ENCODE results near the gene KCNC1. TPM values are rescaled to one million over a fixed set of nuclear protein-coding genes. Genes with fewer than 3 reads are reported as not detected.

Gene KCNC1
- total RNA-seq, 1 donor from 2014 or later, result not detected

- DNase-seq (ENCODE audit: low spot score), result no peak
- Mint-ChIP-seq H3K27ac (no peak overlapping the region), H3K4me1 (ENCODE audit: low read depth) (no peaks in the 10 kb centered on the region), H3K9me3 (no peaks in the 10 kb centered on the region), H3K36me3 (ENCODE audit: low read depth) (no peaks in the 10 kb centered on the region), H3K4me3 (ENCODE audit: low read depth) (no peak overlapping the region), H3K27me3 (ENCODE audit: low read depth) (no peaks in the 10 kb centered on the region)
- intact Hi-C loops (cut with micrococcal nuclease), result no loop called here
Measured at GRCh38 chr11:17777086-17777737, 42.6 kb downstream of the KCNC1 start.

GRCh38 chr11:17777738-17778091, 43.1 kb downstream of the KCNC1 start:
- Mint-ChIP-seq H3K9me3 (no peaks in the 10 kb centered on the region), H3K27ac (no peak overlapping the region), H3K4me1 (ENCODE audit: low read depth) (no peaks in the 10 kb centered on the region), H3K27me3 (ENCODE audit: low read depth) (no peaks in the 10 kb centered on the region), H3K36me3 (ENCODE audit: low read depth) (no peaks in the 10 kb centered on the region), H3K4me3 (ENCODE audit: low read depth) (no peak overlapping the region)
- no peak for DNase-seq (ENCODE audit: low spot score)
- intact Hi-C loops (cut with micrococcal nuclease), result no loop called here

GRCh38 chr11:17778352-17778751, 43.8 kb downstream of the KCNC1 start:
- intact Hi-C loops (cut with micrococcal nuclease), result no loop called here
- no peak for DNase-seq (ENCODE audit: low spot score)
- Mint-ChIP-seq H3K4me1 (ENCODE audit: low read depth) (no peaks in the 10 kb centered on the region), H3K9me3 (no peaks in the 10 kb centered on the region), H3K27ac (no peak overlapping the region), H3K4me3 (ENCODE audit: low read depth) (no peak overlapping the region), H3K27me3 (ENCODE audit: low read depth) (no peaks in the 10 kb centered on the region), H3K36me3 (ENCODE audit: low read depth) (no peaks in the 10 kb centered on the region)

GRCh38 chr11:17778956-17779860, 44.6 kb downstream of the KCNC1 start:
- intact Hi-C loops (cut with micrococcal nuclease), result no loop called here
- no peaks in the 10 kb centered on the region for H3K9me3 Mint-ChIP-seq
- H3K27me3 Mint-ChIP-seq (ENCODE audit: low read depth), result no peaks in the 10 kb centered on the region
- no peak overlapping the region for H3K4me3 Mint-ChIP-seq (ENCODE audit: low read depth)
- no peaks in the 10 kb centered on the region for H3K36me3 Mint-ChIP-seq (ENCODE audit: low read depth)
- no peaks in the 10 kb centered on the region for H3K4me1 Mint-ChIP-seq (ENCODE audit: low read depth)
- DNase-seq (ENCODE audit: low spot score), result no peak
- H3K27ac Mint-ChIP-seq, result no peak overlapping the region

- intact Hi-C loops (cut with micrococcal nuclease), result no loop called here
- no peaks in the 10 kb centered on the region for H3K27me3 Mint-ChIP-seq (ENCODE audit: low read depth)
- no peaks in the 10 kb centered on the region for H3K9me3 Mint-ChIP-seq
- DNase-seq (ENCODE audit: low spot score), result no peak
- no peak overlapping the region for H3K27ac Mint-ChIP-seq
- H3K4me1 Mint-ChIP-seq (ENCODE audit: low read depth), result no peaks in the 10 kb centered on the region
- no peaks in the 10 kb centered on the region for H3K36me3 Mint-ChIP-seq (ENCODE audit: low read depth)
- H3K4me3 Mint-ChIP-seq (ENCODE audit: low read depth), result no peak overlapping the region
Measured at GRCh38 chr11:17779861-17780594, 45.4 kb downstream of the KCNC1 start.

- Mint-ChIP-seq H3K27ac (no peak overlapping the region), H3K9me3 (no peaks in the 10 kb centered on the region), H3K4me1 (ENCODE audit: low read depth) (no peaks in the 10 kb centered on the region), H3K27me3 (ENCODE audit: low read depth) (no peaks in the 10 kb centered on the region), H3K36me3 (ENCODE audit: low read depth) (no peaks in the 10 kb centered on the region), H3K4me3 (ENCODE audit: low read depth) (no peak overlapping the region)
- no peak for DNase-seq (ENCODE audit: low spot score)
- intact Hi-C loops (cut with micrococcal nuclease), result no loop called here
Measured at GRCh38 chr11:17780668-17781067, 46.1 kb downstream of the KCNC1 start.

DNA sequence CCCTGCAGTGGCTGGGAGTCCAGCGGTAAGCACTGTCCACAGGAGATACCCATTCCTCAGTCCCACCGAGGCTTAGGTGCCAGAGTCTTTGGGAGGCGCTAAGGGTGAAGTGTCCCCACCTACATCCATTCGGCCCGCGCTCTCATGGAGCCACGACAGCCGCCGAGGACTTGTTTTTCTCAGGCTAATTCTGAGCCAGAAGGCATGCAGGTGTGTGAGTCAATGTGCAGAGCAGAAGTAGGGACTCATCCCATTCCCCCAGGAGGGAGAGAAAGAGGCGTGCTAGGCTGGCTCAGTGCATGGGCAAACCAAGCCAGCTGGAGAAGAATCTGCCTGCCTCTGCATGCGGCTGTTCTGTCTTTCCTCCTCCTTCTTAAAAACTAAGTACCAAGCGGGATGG, 46.6 kb downstream of the KCNC1 start:
- no peak for DNase-seq (ENCODE audit: low spot score)
- Mint-ChIP-seq H3K4me3 (ENCODE audit: low read depth) (no peak overlapping the region), H3K27ac (no peak overlapping the region), H3K9me3 (no peaks in the 10 kb centered on the region), H3K27me3 (ENCODE audit: low read depth) (no peaks in the 10 kb centered on the region), H3K36me3 (ENCODE audit: low read depth) (no peaks in the 10 kb centered on the region), H3K4me1 (ENCODE audit: low read depth) (no peaks in the 10 kb centered on the region)
- intact Hi-C loops (cut with micrococcal nuclease), result no loop called here

- no peak for DNase-seq (ENCODE audit: low spot score)
- Mint-ChIP-seq H3K9me3 (no peaks in the 10 kb centered on the region), H3K27me3 (ENCODE audit: low read depth) (no peaks in the 10 kb centered on the region), H3K4me1 (ENCODE audit: low read depth) (no peaks in the 10 kb centered on the region), H3K4me3 (ENCODE audit: low read depth) (no peak overlapping the region), H3K27ac (no peak overlapping the region), H3K36me3 (ENCODE audit: low read depth) (no peaks in the 10 kb centered on the region)
- intact Hi-C loops (cut with micrococcal nuclease), result no loop called here
Measured at GRCh38 chr11:17781626-17782025, 47.0 kb downstream of the KCNC1 start.

GRCh38 chr11:17782145-17782544, 47.6 kb downstream of the KCNC1 start:
- intact Hi-C loops (cut with micrococcal nuclease), result no loop called here
- H3K36me3 Mint-ChIP-seq (ENCODE audit: low read depth), result no peaks in the 10 kb centered on the region
- no peak overlapping the region for H3K4me3 Mint-ChIP-seq (ENCODE audit: low read depth)
- no peaks in the 10 kb centered on the region for H3K27me3 Mint-ChIP-seq (ENCODE audit: low read depth)
- no peak overlapping the region for H3K27ac Mint-ChIP-seq
- no peak for DNase-seq (ENCODE audit: low spot score)
- no peaks in the 10 kb centered on the region for H3K4me1 Mint-ChIP-seq (ENCODE audit: low read depth)
- H3K9me3 Mint-ChIP-seq, result no peaks in the 10 kb centered on the region

DNA sequence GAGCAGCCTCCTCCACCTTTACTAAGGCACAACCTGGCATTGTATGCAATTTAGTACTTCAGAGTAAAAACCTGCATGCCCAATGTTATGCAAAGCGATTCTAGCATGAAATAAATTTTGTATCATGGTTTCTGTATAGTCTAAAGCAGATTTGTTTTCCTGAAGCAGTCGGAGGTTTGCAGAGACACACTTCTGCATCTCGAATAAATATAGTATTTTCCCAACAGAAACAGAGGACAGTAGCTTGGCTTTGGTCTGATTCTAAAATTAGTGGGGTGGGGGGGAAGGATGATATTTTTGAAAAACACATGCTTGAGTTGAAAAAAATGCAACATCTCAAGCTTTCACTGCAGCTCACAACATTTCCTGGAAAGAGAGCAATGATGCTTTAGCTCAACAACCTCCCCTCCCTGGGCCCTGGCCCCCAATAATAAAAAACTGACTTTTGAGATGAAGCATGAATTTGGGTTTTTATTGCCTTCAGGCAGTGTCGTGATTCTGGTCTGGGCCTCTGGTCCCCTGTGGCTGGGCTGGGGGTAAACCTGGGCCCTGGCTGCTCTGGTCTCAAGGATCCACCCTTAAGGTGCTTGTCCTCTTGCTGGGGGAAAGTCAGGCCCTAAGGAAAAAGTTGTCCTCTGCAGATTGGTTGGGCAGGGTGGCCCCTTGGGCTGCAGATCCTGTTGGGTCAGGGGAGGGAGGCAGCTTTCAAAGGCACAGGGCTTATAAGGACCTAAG, 48.2 kb downstream of the KCNC1 start:
- DNase-seq (ENCODE audit: low spot score), result no peak
- no peaks in the 10 kb centered on the region for H3K9me3 Mint-ChIP-seq
- H3K27me3 Mint-ChIP-seq (ENCODE audit: low read depth), result no peaks in the 10 kb centered on the region
- H3K4me3 Mint-ChIP-seq (ENCODE audit: low read depth), result no peak overlapping the region
- H3K36me3 Mint-ChIP-seq (ENCODE audit: low read depth), result no peaks in the 10 kb centered on the region
- intact Hi-C loops (cut with micrococcal nuclease), result no loop called here
- no peak overlapping the region for H3K27ac Mint-ChIP-seq
- no peaks in the 10 kb centered on the region for H3K4me1 Mint-ChIP-seq (ENCODE audit: low read depth)

DNA sequence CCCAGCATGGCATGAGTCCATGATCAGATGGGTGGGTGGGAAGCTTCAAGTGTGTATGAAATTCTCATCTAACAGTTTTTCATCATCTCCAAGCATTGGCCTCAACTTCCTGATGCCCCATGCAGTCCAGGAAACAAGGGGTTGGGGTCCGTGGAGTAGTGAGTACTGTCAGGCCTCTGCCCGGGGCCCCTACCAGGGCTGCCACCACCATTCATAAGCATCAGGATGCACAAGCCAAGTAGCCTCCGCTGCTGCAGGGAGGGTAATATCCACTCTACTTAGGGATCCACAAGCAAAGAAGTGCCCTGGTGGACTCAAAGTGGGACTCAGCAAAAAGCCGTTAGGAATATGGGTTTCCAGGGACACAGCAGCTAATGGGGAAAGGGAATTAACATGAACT, 49.3 kb downstream of the KCNC1 start:
- H3K36me3 Mint-ChIP-seq (ENCODE audit: low read depth), result no peaks in the 10 kb centered on the region
- no peak for DNase-seq (ENCODE audit: low spot score)
- no peak overlapping the region for H3K27ac Mint-ChIP-seq
- no peaks in the 10 kb centered on the region for H3K9me3 Mint-ChIP-seq
- H3K4me1 Mint-ChIP-seq (ENCODE audit: low read depth), result no peaks in the 10 kb centered on the region
- intact Hi-C loops (cut with micrococcal nuclease), result no loop called here
- no peak overlapping the region for H3K4me3 Mint-ChIP-seq (ENCODE audit: low read depth)
- no peaks in the 10 kb centered on the region for H3K27me3 Mint-ChIP-seq (ENCODE audit: low read depth)

DNA sequence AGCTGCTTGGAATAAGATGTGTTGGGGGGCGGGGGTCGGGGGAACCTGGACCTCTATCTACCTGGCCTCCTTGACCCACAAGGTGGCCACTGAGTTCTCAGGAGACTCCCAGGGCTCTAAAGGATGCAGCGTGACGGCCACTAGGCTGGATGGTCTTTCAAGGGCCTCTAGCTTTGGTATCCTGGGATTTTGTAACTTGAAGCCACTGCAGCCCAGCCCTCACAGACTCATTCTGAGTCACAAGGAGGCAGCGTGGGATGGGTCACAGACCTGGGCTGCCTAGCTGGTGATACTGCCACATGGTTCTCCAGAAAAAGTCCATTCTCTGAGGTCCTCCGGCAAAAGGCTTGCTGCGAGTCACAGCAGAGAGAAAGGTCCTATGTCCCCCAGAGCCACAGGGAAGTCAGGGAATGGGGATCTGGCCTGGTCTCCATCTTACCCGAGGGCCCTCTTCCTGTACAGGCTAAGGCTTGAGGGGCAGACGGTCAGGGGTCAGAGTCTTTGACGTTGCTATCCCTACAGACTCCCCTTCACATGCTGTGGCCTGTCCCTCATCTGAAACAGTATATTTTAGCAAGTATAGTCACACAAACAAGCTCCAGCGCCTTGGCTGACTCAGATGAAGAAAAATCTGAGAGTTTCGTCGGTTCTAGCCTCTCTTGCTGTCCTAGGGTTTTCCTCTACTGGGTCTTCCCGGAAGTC, 52.4 kb downstream of the KCNC1 start:
- intact Hi-C loops (cut with micrococcal nuclease), result no loop called here
- Mint-ChIP-seq H3K27ac (no peak overlapping the region), H3K4me1 (ENCODE audit: low read depth) (no peaks in the 10 kb centered on the region), H3K36me3 (ENCODE audit: low read depth) (no peaks in the 10 kb centered on the region), H3K27me3 (ENCODE audit: low read depth) (no peaks in the 10 kb centered on the region), H3K4me3 (ENCODE audit: low read depth) (no peak overlapping the region), H3K9me3 (no peaks in the 10 kb centered on the region)
- no peak for DNase-seq (ENCODE audit: low spot score)

Data from activated T-helper 2 cell treated with anti-CD3 and anti-CD28 coated beads, Interferon-gamma antibody, Interleukin-2, Interleukin-4, amounts not matched to agents 10 μg/mL and 5 μg/mL and 100 μg/mL, durations not matched to agents 14 hours and 24 hours and 36 hours (primary cell).